Stimulated activated CD4-positive, alpha-beta T cell treated with anti-CD3 and anti-CD28 coated beads, Interleukin-4, amount 100 ng/mL, for 48 hours (primary cell): ENCODE results near the gene CLEC4F.

Experiments used
- DNase-seq, 2 donors: peaks; one replicate each; pipeline ENCODE4 v3.0.0-alpha.2; 2020; ENCODE audit warnings: low read depth in 2 of 2

The CLEC4F gene

GRCh38 chr2:70789304-70790135, 30.9 kb downstream of the CLEC4F start:
- DNase-seq: peak; percentile 60 to 67

GRCh38 chr2:70785137-70785911, 35.1 kb downstream of the CLEC4F start:
- peak; percentile 7 to 18 for DNase-seq

DNA sequence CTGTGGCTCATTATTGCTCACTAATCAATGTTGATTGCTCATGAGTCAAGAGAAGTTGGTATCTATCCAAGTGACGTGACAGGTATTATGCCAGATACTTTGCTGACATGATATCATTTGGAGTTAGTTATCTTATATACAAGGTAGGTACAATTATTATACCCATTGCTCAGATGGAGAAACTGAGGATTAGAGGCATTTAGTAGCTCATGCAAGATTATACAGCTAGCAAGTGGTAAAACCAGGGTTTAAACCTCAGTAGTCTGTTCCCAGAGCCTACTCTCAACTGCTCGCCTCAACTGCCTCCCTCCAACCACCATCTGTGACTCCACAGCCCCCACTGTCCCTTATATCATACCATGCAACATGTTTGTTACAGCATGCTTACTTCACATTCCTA, 36.1 kb downstream of the CLEC4F start:
- DNase-seq: no peak

- no peak for DNase-seq
Observed at GRCh38 chr2:70779911-70780545, 40.4 kb downstream of the CLEC4F start.

DNA sequence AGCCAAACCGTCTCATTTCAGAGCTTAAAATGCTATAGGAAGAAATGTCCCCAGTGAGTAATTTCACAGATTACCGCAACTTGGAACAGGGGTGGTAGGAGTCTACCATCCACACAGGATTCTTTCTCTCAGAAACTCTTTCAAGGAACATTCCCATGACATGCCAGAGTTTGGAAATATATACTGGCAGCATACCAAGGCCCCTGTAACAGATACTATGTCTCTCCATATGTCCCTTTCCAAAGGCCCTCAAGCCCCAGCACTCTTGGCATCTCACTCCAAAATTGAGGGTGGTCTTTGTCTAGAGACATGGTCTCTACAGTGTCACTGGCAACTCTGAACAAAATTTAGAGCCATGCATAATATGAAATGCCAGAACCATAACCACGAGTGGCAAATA, 40.9 kb downstream of the CLEC4F start:
- no peak for DNase-seq

DNA sequence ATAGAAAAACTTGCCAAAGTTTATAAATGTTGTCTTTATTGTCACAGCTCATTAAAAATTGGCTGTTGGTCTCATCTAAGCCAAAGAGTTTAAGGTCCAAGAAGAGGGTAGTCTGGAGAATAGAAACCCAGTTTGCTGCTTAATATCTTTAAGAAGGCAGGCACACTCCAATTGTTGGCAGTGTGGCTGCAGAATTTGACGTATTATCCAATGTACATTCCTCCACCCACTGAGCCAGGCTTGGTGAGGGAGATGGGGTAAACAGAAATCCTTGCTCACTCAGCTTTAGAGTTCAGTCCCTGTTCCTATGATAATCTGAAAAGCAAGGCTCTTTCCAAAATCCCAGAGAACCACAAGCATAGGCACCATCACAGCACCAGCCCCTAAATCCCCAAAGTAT, 41.7 kb downstream of the CLEC4F start:
- DNase-seq: no peak

GRCh38 chr2:70777450-70777849, 42.9 kb downstream of the CLEC4F start:
- DNase-seq: no peak

- DNase-seq: no peak
Observed at GRCh38 chr2:70776266-70776665, 44.1 kb downstream of the CLEC4F start.

GRCh38 chr2:70775141-70775540, 45.3 kb downstream of the CLEC4F start:
- no peak for DNase-seq

DNA sequence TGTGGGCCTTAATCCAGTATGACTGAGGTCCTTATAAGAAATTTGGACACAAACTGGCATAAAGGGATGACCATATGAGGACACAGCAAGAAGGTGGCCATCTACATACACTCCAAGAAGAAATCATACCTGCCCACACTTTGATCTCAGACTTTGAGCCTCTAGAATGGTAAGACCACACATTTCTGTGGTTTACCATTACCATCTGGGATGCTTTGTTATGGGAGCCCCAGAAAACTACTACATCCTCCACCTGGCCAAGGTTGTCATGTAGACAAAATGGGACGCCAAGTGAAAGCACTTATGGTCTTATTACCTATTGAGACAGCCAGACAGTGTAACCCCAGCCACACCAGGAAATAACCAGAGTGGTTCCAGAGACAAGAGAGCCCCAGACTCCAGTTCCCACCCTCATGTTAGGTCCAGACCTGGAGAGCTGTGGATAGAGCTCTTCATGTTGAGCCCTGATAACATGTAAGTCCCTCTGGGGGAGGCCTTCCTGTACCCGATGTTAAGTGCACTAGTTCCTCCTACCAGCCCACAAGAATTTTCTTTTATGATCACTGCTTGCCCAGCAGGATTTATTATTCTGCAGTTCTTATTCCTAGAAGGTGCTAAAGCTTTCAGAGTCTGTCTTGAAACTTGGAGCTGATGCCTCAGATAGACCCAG, 47.8 kb downstream of the CLEC4F start:
- no peak for DNase-seq

GRCh38 chr2:70771446-70771845, 49.0 kb downstream of the CLEC4F start:
- DNase-seq: no peak

- no peak for DNase-seq
Observed at GRCh38 chr2:70769450-70769849, 50.9 kb downstream of the CLEC4F start.

- no peak for DNase-seq
Observed at GRCh38 chr2:70768590-70769085, 51.8 kb downstream of the CLEC4F start.

DNA sequence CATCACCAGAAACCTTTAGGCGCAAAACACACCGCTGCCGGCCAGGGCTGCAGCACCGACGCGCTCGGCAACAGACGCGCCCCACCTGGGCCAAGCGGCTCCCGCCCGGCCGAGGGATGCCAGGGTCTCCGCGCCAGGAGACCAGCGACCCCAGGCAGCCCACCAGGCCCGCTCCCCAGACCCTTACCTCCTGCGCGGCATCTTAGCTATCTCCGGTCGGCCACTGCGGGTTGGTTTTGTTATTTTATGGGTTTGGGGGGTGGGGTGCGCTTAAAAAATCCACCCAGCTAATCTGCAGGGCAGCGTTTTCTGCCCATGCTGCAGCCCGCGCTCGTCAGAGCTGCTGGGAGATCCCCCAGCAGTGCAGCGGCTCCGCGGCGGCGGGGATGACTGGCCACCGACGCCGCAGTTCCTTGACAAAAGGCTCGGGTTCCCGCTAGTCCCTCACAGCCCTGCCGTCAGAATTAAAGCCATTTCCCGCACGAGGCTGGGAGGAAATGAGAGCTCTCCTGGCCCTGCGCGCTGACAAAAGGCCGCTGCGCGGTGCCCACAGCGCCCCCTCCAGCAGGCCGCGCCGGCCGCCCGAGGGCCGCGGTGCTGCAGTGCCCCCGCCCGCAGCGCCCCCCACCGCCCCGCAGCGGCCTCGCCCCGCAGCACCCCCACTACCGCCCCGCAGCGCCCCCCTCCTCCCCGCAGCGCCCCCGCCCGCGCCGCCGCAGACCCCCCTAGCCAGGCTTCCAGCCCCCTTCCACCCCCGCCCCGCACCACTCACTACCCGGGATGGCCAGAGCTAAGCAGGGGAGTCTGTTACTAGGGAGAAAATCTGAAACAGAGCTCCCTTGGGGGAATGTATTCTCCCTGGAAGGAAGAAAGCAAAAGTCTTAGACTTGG, 52.5 kb downstream of the CLEC4F start, which contains the start of gene ADD2:
Gene ADD2, minus strand, starts transcription at position 502 of the 891 bp plus-strand sequence. CDS start 61,792 bp downstream, outside the sequence.
- peak; percentile 27 to 52 for DNase-seq

DNA sequence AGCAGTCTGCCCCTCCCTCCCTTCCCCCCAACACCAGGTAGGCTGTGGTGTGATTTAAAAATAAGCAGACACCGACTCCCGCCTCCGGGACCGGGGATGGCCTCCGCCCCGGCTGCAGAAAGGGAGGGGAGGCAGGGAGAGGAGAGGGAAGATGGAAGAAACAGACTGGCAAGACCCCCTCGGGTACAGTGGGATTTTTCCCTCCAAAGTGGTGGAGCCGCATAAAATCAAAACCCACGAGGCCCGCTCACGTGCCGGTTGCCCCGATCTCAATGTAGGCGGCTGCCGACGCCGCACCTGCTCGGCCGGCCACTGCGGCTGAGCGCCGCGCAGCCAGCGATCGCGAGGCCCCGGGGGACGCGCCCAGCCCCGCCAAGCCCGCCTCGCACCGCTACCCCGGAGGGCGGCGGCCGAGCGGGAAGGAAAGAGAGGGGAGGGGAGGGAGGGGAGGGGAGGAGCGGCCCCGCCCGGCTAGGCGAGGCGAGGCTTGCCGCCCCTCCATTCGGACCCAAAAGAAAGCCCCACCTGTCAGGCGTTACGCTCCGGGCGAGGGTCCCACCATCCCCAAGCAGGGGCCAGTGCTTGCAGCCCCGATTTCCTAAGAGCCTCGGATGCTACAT, 53.2 kb downstream of the CLEC4F start:
- DNase-seq: peak in 1 of 2 donors; percentile 4

- no peak for DNase-seq
Observed at GRCh38 chr2:70766357-70767078, 53.9 kb downstream of the CLEC4F start.

- DNase-seq: no peak
Observed at GRCh38 chr2:70765507-70765906, 54.9 kb downstream of the CLEC4F start.

- DNase-seq: no peak
Observed at GRCh38 chr2:70759446-70759845, 61.0 kb downstream of the CLEC4F start.
